Skeletal muscle tissue (tissue), 4 donors: ENCODE data around the gene LTV1. TPM values are rescaled to one million over a fixed set of nuclear protein-coding genes. Genes with fewer than 3 reads are reported as not detected.
"Not testable (repeated sequence)": the region's sequence is repeated elsewhere in the genome, so short reads cannot be mapped to it uniquely, and the experiment has no call there.

ENCODE experiments used
- H3K27ac ChIP-seq: one replicate; pipeline ENCODE4 v1.7.0; 2013; ENCODE audit warnings: mild to moderate bottlenecking, low read depth, low read length, inconsistent platforms
- H3K27me3 ChIP-seq, 3 donors: one replicate each; pipeline ENCODE4 v1.7.0; 2013; ENCODE audit warnings: low read length in 3 of 3; ENCODE audit not compliant: control insufficient read depth in 3 of 3, insufficient read depth in 3 of 3
- H3K36me3 ChIP-seq, 3 donors: one replicate each; pipeline ENCODE4 v1.7.0; 2013; ENCODE audit warnings: low read length in 3 of 3; ENCODE audit not compliant: control insufficient read depth in 3 of 3, insufficient read depth in 3 of 3
- H3K4me1 ChIP-seq, 3 donors: one replicate each; pipeline ENCODE4 v1.7.0; 2013; ENCODE audit warnings: low read length in 3 of 3, mild to moderate bottlenecking in 3 of 3; ENCODE audit not compliant: control insufficient read depth in 3 of 3, insufficient read depth in 3 of 3
- H3K4me3 ChIP-seq, 3 donors: one replicate each; pipeline ENCODE4 v1.7.0; 2013; ENCODE audit warnings: low read length in 3 of 3
- H3K9ac ChIP-seq, 3 donors: one replicate each; pipeline ENCODE4 v1.7.0; 2013; ENCODE audit warnings: low read length in 3 of 3, mild to moderate bottlenecking in 3 of 3, moderate library complexity in 2 of 3, low read depth in 1 of 3
- H3K9me3 ChIP-seq, 3 donors: one replicate each; pipeline ENCODE4 v1.7.0; 2013; ENCODE audit warnings: low read length in 3 of 3; ENCODE audit not compliant: control insufficient read depth in 3 of 3
- total RNA-seq: library from RNA; depleted of rRNA; stranded (reverse); fragments of >200 nt; gene quantifications from one replicate; pipeline ENCODE4 v1.2.3, GENCODE V29; 2014
- donor health status: Osteomylitis.

Gene LTV1
- total RNA-seq, 1 donor from 2014 or later, result 19.8 TPM

- Histone ChIP-seq H3K9me3 (no peaks in the 10 kb centered on the region), H3K4me3 (no peak overlapping the region), H3K27me3 (no peaks in the 10 kb centered on the region), H3K9ac (no peak overlapping the region), H3K4me1 (no peaks in the 10 kb centered on the region), H3K36me3 (peaks cover 17 to 42% (median 40%) of the 10 kb centered on the region in 3 donors), H3K27ac (no peak overlapping the region)
These were observed 20.6 kb downstream of the LTV1 start for GRCh38 chr6:143863771-143864170.

- H3K36me3 ChIP-seq, result peaks cover 13 to 40% (median 36%) of the 10 kb centered on the region in 3 donors
- no peak within 1 kb of the TSS for H3K27ac ChIP-seq
These were observed 21.1 kb downstream of the LTV1 start, which contains the start of gene ZC2HC1B for GRCh38 chr6:143864234-143864633. TSS of gene ZC2HC1B (plus strand) at chr6:143864474. CDS start at chr6:143864540, 66 bp downstream.

GRCh38 chr6:143867236-143867635 is 24.1 kb downstream of the LTV1 start:
- Histone ChIP-seq H3K36me3 (peaks cover 5 to 20% (median 13%) of the 10 kb centered on the region in 3 donors), H3K27ac (no peak overlapping the region), H3K9ac (no peak overlapping the region), H3K9me3 (no peaks in the 10 kb centered on the region), H3K4me3 (no peak overlapping the region), H3K27me3 (no peaks in the 10 kb centered on the region), H3K4me1 (no peaks in the 10 kb centered on the region)

More at GRCh38 chr6:143864234-143864633, 21.1 kb downstream of the LTV1 start, which contains the start of gene ZC2HC1B:
- no peak within 1 kb of the TSS for H3K9ac ChIP-seq
- no peaks in the 10 kb centered on the region for H3K27me3 ChIP-seq
- no peaks in the 10 kb centered on the region for H3K9me3 ChIP-seq
- H3K4me3 ChIP-seq, result no peak within 1 kb of the TSS
- H3K4me1 ChIP-seq, result no peaks in the 10 kb centered on the region

GRCh38 chr6:143868808-143869207 is 25.7 kb downstream of the LTV1 start:
- not testable (repeated sequence) for H3K9me3 ChIP-seq, H3K4me3 ChIP-seq, H3K27me3 ChIP-seq, H3K9ac ChIP-seq, H3K27ac ChIP-seq, H3K36me3 ChIP-seq, H3K4me1 ChIP-seq

GRCh38 chr6:143871202-143871730 is 28.1 kb downstream of the LTV1 start:
- not testable (repeated sequence) for H3K4me3 ChIP-seq, H3K27me3 ChIP-seq, H3K27ac ChIP-seq

GRCh38 chr6:143872201-143872600 is 29.1 kb downstream of the LTV1 start:
- H3K36me3 ChIP-seq, result no peaks in the 10 kb centered on the region
- H3K9me3 ChIP-seq, result no peaks in the 10 kb centered on the region
- no peaks in the 10 kb centered on the region for H3K27me3 ChIP-seq
- no peaks in the 10 kb centered on the region for H3K4me1 ChIP-seq
- no peak overlapping the region for H3K9ac ChIP-seq
- no peak overlapping the region for H3K27ac ChIP-seq
- no peak overlapping the region for H3K4me3 ChIP-seq

More at GRCh38 chr6:143871202-143871730, 28.1 kb downstream of the LTV1 start:
- not testable (repeated sequence) for H3K4me1 ChIP-seq, H3K9ac ChIP-seq, H3K9me3 ChIP-seq, H3K36me3 ChIP-seq

- not testable (repeated sequence) for H3K27me3 ChIP-seq, H3K36me3 ChIP-seq, H3K27ac ChIP-seq, H3K9ac ChIP-seq, H3K4me3 ChIP-seq, H3K4me1 ChIP-seq, H3K9me3 ChIP-seq
These were observed 30.5 kb downstream of the LTV1 start for GRCh38 chr6:143873600-143873999.

GRCh38 chr6:143874503-143874902 is 31.4 kb downstream of the LTV1 start:
- not testable (repeated sequence) for H3K9ac ChIP-seq, H3K27me3 ChIP-seq, H3K36me3 ChIP-seq, H3K4me3 ChIP-seq, H3K9me3 ChIP-seq, H3K4me1 ChIP-seq, H3K27ac ChIP-seq

GRCh38 chr6:143877584-143878271 is 34.6 kb downstream of the LTV1 start:
- Histone ChIP-seq H3K4me1 (no peaks in the 10 kb centered on the region), H3K27me3 (no peaks in the 10 kb centered on the region), H3K36me3 (no peaks in the 10 kb centered on the region), H3K27ac (no peak overlapping the region), H3K9me3 (peaks cover 0 to 5% (median 3%) of the 10 kb centered on the region in 3 donors), H3K9ac (no peak overlapping the region), H3K4me3 (no peak overlapping the region)

- H3K4me3 ChIP-seq, result no peak overlapping the region
- no peak overlapping the region for H3K9ac ChIP-seq
- H3K27ac ChIP-seq, result no peak overlapping the region
- H3K27me3 ChIP-seq, result no peaks in the 10 kb centered on the region
- no peaks in the 10 kb centered on the region for H3K36me3 ChIP-seq
- H3K4me1 ChIP-seq, result no peaks in the 10 kb centered on the region
- peaks cover 0 to 5% (median 3%) of the 10 kb centered on the region in 3 donors for H3K9me3 ChIP-seq
These were observed 35.2 kb downstream of the LTV1 start for GRCh38 chr6:143878272-143878760.
